Testis (tissue), 2 donors: Measurements from ENCODE around the gene HLA-E.
"Not testable (repeated sequence)": the region's sequence is repeated elsewhere in the genome, so short reads cannot be mapped to it uniquely, and the experiment has no call there.

ENCODE experiments used
- POLR2A ChIP-seq: fragments of 450-650 bp; IDR thresholded peaks from one replicate; pipeline ENCODE4 v1.6.1; 2017; ENCODE audit warnings: antibody characterized with exemption, mild to moderate bottlenecking, moderate library complexity
- TF ChIP-seq, protein P1 (sequence below), 3 experiments: fragments of 450-650 bp in 2 of 3; fragments of 200-600 bp in 1 of 3; sonication (generic) in 1 of 3; IDR thresholded peaks; one replicate each; pipeline ENCODE4 v1.5.1; 2016 to 2019; ENCODE audit warnings: antibody characterized with exemption in 3 of 3, mild to moderate bottlenecking in 2 of 3, moderate library complexity in 1 of 3

DNA sequence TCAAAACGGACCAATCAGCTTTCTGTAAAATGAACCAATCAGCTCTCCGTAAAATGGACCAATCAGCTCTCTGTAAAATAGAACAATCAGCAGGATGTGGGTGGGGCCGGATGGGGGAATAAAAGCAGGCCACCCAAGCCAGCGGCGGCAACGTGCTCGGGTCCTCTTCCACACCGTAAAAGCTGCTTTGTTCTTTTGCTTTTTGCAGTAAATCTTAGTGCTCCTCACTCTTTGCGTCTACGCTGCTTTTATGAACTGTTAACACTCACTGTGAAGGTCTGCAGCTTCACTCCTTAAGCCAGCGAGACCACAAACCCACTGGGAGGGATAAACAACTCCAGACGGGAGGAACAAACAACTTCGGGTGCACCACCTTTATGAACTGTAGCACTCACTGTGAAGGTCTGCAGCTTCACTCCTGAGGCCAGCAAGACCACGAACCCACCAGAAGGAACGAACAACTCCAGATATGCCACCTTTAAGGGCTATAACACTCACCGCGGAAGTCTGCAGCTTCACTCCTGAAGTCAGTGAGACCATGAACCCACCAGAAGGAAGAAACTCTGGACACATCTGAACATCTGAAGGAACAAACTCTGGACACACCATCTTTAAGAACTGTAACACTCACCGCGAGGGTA lies 29.3 kb downstream of the HLA-E start:
- TF ChIP-seq, protein P1, sequence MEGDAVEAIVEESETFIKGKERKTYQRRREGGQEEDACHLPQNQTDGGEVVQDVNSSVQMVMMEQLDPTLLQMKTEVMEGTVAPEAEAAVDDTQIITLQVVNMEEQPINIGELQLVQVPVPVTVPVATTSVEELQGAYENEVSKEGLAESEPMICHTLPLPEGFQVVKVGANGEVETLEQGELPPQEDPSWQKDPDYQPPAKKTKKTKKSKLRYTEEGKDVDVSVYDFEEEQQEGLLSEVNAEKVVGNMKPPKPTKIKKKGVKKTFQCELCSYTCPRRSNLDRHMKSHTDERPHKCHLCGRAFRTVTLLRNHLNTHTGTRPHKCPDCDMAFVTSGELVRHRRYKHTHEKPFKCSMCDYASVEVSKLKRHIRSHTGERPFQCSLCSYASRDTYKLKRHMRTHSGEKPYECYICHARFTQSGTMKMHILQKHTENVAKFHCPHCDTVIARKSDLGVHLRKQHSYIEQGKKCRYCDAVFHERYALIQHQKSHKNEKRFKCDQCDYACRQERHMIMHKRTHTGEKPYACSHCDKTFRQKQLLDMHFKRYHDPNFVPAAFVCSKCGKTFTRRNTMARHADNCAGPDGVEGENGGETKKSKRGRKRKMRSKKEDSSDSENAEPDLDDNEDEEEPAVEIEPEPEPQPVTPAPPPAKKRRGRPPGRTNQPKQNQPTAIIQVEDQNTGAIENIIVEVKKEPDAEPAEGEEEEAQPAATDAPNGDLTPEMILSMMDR (IDR thresholded peaks at IDR 0.05) = not testable (repeated sequence)
- not testable (repeated sequence) for TF ChIP-seq POLR2A
